ENCODE results near the gene GJB5. TPM values are rescaled to one million over a fixed set of nuclear protein-coding genes. Genes with fewer than 3 reads are reported as not detected.

Gene GJB5
- polyA plus RNA-seq, 1 donor (not counting 4 experiments of a cell fraction or from before 2014, with no cell fraction given) = 169 TPM

GRCh38 chr1:34774957-34775356, 20.1 kb downstream of the GJB5 start:
- no peak for FAIRE-seq
- H3K79me2 ChIP-seq (ENCODE audit: control insufficient read depth, insufficient read depth, low read length) = no peaks in the 10 kb centered on the region
- dilution Hi-C loops (cut with MboI; ENCODE audit: extremely low pct_ligation_motif_present, low sequenced_read_pairs) = no loop called here
- H4K20me1 ChIP-seq (ENCODE audit: control insufficient read depth, extremely low read depth, insufficient read depth, low read length) = no peaks in the 10 kb centered on the region
- TF ChIP-seq EZH2 (IDR thresholded peaks at IDR 0.05; ENCODE audit: low read length) = no peak
- TF ChIP-seq CTCF (optimal IDR thresholded peaks at IDR 0.05 in 1 of 3, IDR thresholded peaks at IDR 0.05 in 1 of 3, conservative IDR thresholded peaks at IDR 0.05 in 1 of 3; ENCODE audit: extremely low read depth in 1 of 3, insufficient read depth in 2 of 3, low read length in 3 of 3) = no peak
- H3K27me3 ChIP-seq (ENCODE audit: control insufficient read depth, extremely low read depth, insufficient read depth, low read length) = no peaks in the 10 kb centered on the region
- no peaks in the 10 kb centered on the region for H3K36me3 ChIP-seq (ENCODE audit: control insufficient read depth in 2 of 2, extremely low read depth in 1 of 2, insufficient read depth in 2 of 2, low read length in 2 of 2)
- H3K9me3 ChIP-seq (ENCODE audit: control insufficient read depth, low read depth, low read length) = no peaks in the 10 kb centered on the region
- H3K4me2 ChIP-seq (ENCODE audit: control insufficient read depth, extremely low read depth, insufficient read depth, low read depth, low read length) = no peak overlapping the region
- H3K9ac ChIP-seq (ENCODE audit: control insufficient read depth, extremely low read depth, insufficient read depth, low read length) = no peak overlapping the region
- no peak overlapping the region for H3K4me3 ChIP-seq (ENCODE audit: control insufficient read depth in 2 of 3, extremely low read depth in 1 of 3, insufficient read depth in 2 of 3, low read depth in 1 of 3, low read length in 3 of 3)
- peaks cover 44% of the 10 kb centered on the region for H3K4me1 ChIP-seq (ENCODE audit: control insufficient read depth, extremely low read depth, insufficient read depth, low read length)
- no peak for DNase-seq (ENCODE audit: low read depth, low spot score)
- no peak overlapping the region for H3K27ac ChIP-seq (ENCODE audit: control insufficient read depth, insufficient read depth, low read length)
- no peaks in the 10 kb centered on the region for H3K9me1 ChIP-seq (ENCODE audit: control insufficient read depth, extremely low read depth, insufficient read depth, low read length)
- H2AFZ ChIP-seq (ENCODE audit: control insufficient read depth, low read length) = no peak overlapping the region

GRCh38 chr1:34776911-34777310, 22.1 kb downstream of the GJB5 start:
- Histone ChIP-seq H3K9me3 (ENCODE audit: control insufficient read depth, low read depth, low read length) (no peaks in the 10 kb centered on the region), H3K9ac (ENCODE audit: control insufficient read depth, extremely low read depth, insufficient read depth, low read length) (no peak overlapping the region), H3K4me1 (ENCODE audit: control insufficient read depth, extremely low read depth, insufficient read depth, low read length) (peaks cover 40% of the 10 kb centered on the region), H3K27me3 (ENCODE audit: control insufficient read depth, extremely low read depth, insufficient read depth, low read length) (no peaks in the 10 kb centered on the region), H2AFZ (ENCODE audit: control insufficient read depth, low read length) (no peak overlapping the region), H3K4me2 (ENCODE audit: control insufficient read depth, extremely low read depth, insufficient read depth, low read depth, low read length) (no peak overlapping the region), H3K27ac (ENCODE audit: control insufficient read depth, insufficient read depth, low read length) (no peak overlapping the region), H3K9me1 (ENCODE audit: control insufficient read depth, extremely low read depth, insufficient read depth, low read length) (no peaks in the 10 kb centered on the region), H4K20me1 (ENCODE audit: control insufficient read depth, extremely low read depth, insufficient read depth, low read length) (no peaks in the 10 kb centered on the region), H3K79me2 (ENCODE audit: control insufficient read depth, insufficient read depth, low read length) (peaks cover 11% of the 10 kb centered on the region), H3K36me3 (ENCODE audit: control insufficient read depth in 2 of 2, extremely low read depth in 1 of 2, insufficient read depth in 2 of 2, low read length in 2 of 2) (no peaks in the 10 kb centered on the region), H3K4me3 (ENCODE audit: control insufficient read depth in 2 of 3, extremely low read depth in 1 of 3, insufficient read depth in 2 of 3, low read depth in 1 of 3, low read length in 3 of 3) (no peak overlapping the region)
- DNase-seq (ENCODE audit: low read depth, low spot score) (no peak), FAIRE-seq (no peak)
- dilution Hi-C loops (cut with MboI; ENCODE audit: extremely low pct_ligation_motif_present, low sequenced_read_pairs) = no loop called here
- TF ChIP-seq EZH2 (IDR thresholded peaks at IDR 0.05; ENCODE audit: low read length) = no peak
- no peak for TF ChIP-seq CTCF (optimal IDR thresholded peaks at IDR 0.05 in 1 of 3, IDR thresholded peaks at IDR 0.05 in 1 of 3, conservative IDR thresholded peaks at IDR 0.05 in 1 of 3; ENCODE audit: extremely low read depth in 1 of 3, insufficient read depth in 2 of 3, low read length in 3 of 3)

Measured in keratinocyte (primary cell).